GM23338 (cell line): ENCODE data around the gene AGPAT4.

ENCODE experiments used
- CREB1 ChIP-seq: fragments of 250-450 bp; sonication (Bioruptor Pico); IDR thresholded peaks from 2 replicates; pipeline ENCODE4 v1.5.0; 2020; ENCODE audit warnings: low read depth, mild to moderate bottlenecking, moderate library complexity
- EZH2 ChIP-seq: fragments of 200-600 bp; sonication (generic); IDR thresholded peaks from one replicate; pipeline ENCODE4 v1.8.0; 2017; ENCODE audit warnings: antibody characterized with exemption, mild to moderate bottlenecking, low read depth; ENCODE audit not compliant: unreplicated experiment
- EZH2phosphoT487 ChIP-seq: fragments of 200-600 bp; sonication (generic); IDR thresholded peaks from one replicate; pipeline ENCODE4 v1.8.1; 2018; ENCODE audit warnings: antibody characterized with exemption; ENCODE audit not compliant: unreplicated experiment
- JUNB ChIP-seq: IDR thresholded peaks from one replicate; pipeline ENCODE4 v1.6.1; 2016; ENCODE audit warnings: antibody characterized with exemption; ENCODE audit not compliant: unreplicated experiment
- NANOG ChIP-seq: IDR thresholded peaks from 2 replicates; pipeline ENCODE4 v1.6.1; 2016; ENCODE audit warnings: antibody characterized with exemption, borderline replicate concordance
- POLR2AphosphoS5 ChIP-seq: IDR thresholded peaks from 2 replicates; pipeline ENCODE4 v1.6.1; 2016; ENCODE audit warnings: antibody characterized with exemption, low read depth
- ZNF114 ChIP-seq: fragments of 250-450 bp; sonication (Bioruptor Pico); IDR thresholded peaks from 2 replicates; pipeline ENCODE4 v1.5.0; 2020; ENCODE audit warnings: mild to moderate bottlenecking, moderate library complexity
- TF ChIP-seq, protein P1 (sequence below), 2 experiments: fragments of 200-600 bp in 1 of 2; sonication (generic) in 1 of 2; conservative IDR thresholded peaks; 2 replicates each; pipeline versions ENCODE4 v1.5.1 to v1.6.1; 2016 to 2017; ENCODE audit warnings: antibody characterized with exemption in 2 of 2, low read depth in 2 of 2, mild to moderate bottlenecking in 2 of 2, moderate library complexity in 1 of 2
- TF ChIP-seq, protein P2 (sequence below): IDR thresholded peaks from one replicate; pipeline ENCODE4 v1.6.1; 2018; ENCODE audit warnings: antibody characterized with exemption; ENCODE audit not compliant: unreplicated experiment
- TF ChIP-seq, protein P3 (sequence below): IDR thresholded peaks from 2 replicates; pipeline ENCODE4 v1.6.1; 2016; ENCODE audit warnings: antibody characterized with exemption

DNA sequence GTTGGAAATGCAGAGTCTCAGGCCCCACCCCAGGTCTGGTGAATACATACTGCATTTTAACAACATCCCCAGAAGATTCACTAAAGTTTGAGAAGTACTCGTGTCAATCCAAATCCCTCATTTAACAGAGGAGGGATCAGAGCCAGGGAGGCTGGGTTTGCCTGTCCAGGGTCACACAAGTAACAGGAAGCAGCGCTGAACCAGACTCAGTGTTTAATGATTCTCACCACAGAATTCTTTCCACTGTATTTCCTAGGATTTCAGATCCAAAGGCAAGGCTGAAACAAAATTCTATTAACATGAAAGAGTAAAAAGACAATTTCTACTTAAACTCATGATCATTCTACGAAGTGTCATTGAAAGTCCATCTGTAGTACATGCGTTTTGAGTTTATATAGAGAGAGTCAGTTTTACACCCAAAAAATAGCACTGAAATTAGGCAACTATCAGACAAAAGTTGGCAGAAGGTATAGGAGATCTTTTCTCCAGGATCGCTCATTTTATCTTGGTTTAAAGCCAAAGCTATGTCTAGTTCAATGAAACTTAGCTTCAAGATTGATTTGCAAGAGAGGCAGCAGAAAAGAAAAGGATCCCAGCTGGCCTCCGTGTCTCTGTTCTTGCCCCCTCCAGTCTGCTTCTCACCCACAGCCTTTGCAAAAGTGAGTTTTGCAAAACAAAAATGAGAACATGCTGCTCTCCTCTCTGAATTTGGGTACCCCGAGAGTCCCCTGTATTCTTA lies 6.0 kb upstream of the AGPAT4 start:
- TF ChIP-seq, protein P1, sequence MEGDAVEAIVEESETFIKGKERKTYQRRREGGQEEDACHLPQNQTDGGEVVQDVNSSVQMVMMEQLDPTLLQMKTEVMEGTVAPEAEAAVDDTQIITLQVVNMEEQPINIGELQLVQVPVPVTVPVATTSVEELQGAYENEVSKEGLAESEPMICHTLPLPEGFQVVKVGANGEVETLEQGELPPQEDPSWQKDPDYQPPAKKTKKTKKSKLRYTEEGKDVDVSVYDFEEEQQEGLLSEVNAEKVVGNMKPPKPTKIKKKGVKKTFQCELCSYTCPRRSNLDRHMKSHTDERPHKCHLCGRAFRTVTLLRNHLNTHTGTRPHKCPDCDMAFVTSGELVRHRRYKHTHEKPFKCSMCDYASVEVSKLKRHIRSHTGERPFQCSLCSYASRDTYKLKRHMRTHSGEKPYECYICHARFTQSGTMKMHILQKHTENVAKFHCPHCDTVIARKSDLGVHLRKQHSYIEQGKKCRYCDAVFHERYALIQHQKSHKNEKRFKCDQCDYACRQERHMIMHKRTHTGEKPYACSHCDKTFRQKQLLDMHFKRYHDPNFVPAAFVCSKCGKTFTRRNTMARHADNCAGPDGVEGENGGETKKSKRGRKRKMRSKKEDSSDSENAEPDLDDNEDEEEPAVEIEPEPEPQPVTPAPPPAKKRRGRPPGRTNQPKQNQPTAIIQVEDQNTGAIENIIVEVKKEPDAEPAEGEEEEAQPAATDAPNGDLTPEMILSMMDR (conservative IDR thresholded peaks at IDR 0.05; ENCODE audit: low read depth in 2 of 2), result no peak
- no peak for TF ChIP-seq EZH2
- no peak for TF ChIP-seq EZH2phosphoT487
- TF ChIP-seq POLR2AphosphoS5, result no peak
- TF ChIP-seq, protein P2, sequence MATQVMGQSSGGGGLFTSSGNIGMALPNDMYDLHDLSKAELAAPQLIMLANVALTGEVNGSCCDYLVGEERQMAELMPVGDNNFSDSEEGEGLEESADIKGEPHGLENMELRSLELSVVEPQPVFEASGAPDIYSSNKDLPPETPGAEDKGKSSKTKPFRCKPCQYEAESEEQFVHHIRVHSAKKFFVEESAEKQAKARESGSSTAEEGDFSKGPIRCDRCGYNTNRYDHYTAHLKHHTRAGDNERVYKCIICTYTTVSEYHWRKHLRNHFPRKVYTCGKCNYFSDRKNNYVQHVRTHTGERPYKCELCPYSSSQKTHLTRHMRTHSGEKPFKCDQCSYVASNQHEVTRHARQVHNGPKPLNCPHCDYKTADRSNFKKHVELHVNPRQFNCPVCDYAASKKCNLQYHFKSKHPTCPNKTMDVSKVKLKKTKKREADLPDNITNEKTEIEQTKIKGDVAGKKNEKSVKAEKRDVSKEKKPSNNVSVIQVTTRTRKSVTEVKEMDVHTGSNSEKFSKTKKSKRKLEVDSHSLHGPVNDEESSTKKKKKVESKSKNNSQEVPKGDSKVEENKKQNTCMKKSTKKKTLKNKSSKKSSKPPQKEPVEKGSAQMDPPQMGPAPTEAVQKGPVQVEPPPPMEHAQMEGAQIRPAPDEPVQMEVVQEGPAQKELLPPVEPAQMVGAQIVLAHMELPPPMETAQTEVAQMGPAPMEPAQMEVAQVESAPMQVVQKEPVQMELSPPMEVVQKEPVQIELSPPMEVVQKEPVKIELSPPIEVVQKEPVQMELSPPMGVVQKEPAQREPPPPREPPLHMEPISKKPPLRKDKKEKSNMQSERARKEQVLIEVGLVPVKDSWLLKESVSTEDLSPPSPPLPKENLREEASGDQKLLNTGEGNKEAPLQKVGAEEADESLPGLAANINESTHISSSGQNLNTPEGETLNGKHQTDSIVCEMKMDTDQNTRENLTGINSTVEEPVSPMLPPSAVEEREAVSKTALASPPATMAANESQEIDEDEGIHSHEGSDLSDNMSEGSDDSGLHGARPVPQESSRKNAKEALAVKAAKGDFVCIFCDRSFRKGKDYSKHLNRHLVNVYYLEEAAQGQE, result no peak
- TF ChIP-seq JUNB, result no peak
- no peak for TF ChIP-seq ZNF114
- TF ChIP-seq NANOG, result no peak
- TF ChIP-seq CREB1 (CRISPR knock-in tag), result no peak
- TF ChIP-seq, protein P3, sequence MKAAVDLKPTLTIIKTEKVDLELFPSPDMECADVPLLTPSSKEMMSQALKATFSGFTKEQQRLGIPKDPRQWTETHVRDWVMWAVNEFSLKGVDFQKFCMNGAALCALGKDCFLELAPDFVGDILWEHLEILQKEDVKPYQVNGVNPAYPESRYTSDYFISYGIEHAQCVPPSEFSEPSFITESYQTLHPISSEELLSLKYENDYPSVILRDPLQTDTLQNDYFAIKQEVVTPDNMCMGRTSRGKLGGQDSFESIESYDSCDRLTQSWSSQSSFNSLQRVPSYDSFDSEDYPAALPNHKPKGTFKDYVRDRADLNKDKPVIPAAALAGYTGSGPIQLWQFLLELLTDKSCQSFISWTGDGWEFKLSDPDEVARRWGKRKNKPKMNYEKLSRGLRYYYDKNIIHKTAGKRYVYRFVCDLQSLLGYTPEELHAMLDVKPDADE, result no peak
